GM18499 (cell line): ENCODE data around the gene EFHC2.

Experiments
- ATAC-seq: cut with Tn5 transposase; IDR thresholded peaks from one replicate; pipeline ENCODE4 v1.9.1; 2021; ENCODE audit warnings: moderate number of reproducible peaks; ENCODE audit not compliant: insufficient read depth, unreplicated experiment

The EFHC2 gene, protein sequence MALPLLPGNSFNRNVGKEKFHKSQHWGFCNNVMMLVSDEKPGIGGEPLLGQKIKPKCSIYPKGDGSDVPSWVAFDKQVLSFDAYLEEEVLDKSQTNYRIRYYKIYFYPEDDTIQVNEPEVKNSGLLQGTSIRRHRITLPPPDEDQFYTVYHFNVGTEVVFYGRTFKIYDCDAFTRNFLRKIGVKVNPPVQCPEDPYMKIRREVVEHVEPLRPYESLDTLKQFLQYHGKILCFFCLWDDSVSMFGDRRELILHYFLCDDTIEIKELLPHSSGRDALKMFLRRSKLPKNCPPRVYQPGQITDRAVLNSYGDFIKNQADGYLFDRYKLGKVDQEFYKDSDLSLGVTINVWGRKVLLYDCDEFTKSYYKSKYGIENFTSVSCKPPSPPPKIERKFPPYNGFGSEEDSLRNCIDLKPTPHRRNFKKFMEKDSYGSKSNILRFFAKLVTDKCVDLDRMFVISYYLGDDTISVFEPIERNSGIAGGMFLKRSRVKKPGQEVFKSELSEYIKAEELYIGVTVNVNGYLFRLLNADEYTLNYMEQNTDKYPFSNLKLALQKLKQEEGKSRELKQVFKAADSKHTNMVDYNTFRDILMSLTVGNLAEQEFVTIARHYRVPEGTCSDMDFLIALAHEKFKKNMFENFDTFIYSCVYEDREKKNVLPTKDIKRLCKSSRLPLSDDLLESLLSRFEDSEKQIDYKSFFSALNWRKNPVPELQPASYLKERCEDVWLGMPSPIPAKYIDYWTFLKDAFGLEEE

DNA sequence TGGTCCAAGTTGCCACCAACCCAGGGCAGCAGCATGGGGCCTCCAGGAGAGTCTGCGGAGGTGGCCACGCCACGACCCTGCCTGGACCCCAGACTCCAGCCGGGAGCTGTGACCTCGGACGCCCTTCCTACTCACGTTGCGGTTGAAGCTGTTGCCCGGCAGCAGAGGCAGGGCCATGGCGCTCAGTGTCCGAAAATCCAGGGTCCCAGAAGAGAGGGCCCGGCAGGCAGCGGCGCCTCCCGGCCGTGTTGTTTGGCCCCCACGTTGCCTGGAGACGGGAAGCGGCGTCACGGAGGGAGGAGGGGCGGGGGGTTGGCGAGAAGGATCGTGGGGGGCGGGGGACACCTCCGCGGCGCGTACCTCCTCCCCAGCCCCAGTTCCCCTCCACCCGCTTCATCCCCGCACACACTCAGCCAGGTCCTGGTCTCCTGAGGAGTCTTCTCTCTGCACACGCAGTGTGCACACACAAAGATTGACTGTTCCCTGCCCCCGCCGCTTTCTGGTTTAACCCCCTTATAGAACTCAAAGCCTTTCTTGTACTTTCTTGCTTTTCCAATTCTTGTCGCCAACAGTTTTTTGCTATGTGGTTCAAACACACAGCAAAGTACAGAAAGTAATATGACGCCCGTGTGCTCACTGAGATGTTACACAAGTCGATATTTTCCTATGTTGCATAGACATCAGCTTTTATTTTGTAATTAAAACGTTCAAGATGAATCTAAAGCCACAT lies at the start of gene EFHC2:
EFHC2 (minus strand) TSS at position 261 of the 730 bp plus-strand sequence; CDS start at position 177, 84 bp downstream.
- ATAC-seq, result no peak

DNA sequence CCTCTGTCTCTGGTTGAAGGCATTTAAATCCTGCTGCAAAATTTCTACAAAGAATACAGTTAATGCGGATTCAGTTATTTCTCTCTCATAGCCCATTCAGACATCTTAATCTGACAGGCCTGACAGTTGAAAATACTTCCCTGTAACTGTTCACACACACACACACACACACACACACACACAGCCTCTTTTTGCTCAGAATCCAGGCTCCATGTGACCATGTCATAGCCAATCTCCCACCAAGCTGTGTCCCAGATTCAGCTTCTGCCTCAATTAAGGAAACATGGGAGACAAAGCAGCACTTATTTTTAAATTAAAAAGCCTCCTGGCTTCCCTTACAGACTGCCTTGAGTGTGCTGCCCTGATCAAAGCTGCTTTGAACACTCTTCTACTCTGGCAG lies 49.3 kb upstream of the EFHC2 start:
- no peak for ATAC-seq

DNA sequence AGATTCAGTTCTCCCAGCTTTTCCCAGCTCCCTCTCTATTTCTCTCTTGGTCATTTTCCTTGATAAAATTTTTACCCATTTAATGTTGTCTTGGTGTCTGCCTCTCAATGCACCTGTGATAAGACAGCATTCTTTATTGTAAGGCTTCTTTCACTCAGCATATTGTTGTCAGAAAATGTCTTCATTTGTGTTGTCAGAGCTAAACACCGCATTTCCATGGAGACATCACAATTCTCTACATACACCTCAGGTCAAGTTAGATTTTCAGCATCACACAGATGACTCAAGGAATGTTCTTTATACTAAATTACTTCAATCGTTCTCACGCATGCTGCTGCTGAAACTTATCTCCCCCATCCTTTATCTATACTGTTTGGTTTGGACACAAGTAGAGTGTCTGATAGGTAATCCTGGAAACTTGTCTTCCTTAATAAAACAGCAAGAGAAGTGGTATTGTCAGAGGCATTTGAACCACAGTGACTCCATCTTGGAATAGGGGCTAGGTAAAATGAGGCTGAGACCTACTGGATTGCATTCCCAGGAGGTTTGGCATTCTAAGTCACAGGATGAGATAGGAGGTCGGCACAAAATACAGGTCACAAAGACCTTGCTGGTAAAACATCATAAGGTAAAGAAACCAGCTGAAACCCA lies 41.3 kb upstream of the EFHC2 start:
- ATAC-seq, result no peak

DNA sequence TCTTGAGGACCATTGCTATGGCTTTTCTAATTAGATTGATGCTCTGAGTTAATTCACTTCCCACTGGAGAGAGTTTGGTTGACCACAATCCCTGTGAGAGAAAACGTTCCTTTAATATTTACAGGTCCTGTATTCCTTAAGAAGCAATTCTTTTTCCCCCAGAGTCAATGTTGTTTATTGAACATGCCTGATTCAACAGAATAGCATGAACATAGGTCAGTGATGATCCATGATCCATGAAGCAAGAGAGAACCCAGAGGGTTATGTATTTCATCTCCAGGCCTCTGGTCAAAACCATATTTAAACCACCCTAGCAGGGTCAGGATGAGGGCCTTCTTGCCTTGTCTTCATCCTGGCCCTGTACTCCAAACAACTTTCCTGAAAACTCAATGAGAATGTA lies 39.4 kb upstream of the EFHC2 start:
- no peak for ATAC-seq

DNA sequence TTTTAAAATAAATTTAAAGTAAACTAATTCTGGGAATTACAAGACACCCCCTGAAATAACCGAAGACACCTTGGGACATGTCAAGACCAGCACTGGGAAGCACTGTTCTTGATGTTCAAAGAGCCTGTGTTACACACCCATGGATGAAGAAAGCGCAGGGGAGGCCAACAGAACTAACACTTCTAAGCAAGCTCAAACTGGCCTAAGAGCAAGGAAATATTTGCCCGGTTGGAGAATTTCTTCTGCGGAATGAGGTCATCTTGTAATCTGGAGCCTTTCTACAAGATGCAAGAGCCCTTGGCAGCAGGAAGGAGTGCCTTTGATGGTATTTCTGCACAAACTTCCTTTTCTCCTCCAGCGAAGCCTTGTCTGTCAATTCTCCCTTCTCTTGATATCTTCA lies 9.3 kb upstream of the EFHC2 start:
- no peak for ATAC-seq

DNA sequence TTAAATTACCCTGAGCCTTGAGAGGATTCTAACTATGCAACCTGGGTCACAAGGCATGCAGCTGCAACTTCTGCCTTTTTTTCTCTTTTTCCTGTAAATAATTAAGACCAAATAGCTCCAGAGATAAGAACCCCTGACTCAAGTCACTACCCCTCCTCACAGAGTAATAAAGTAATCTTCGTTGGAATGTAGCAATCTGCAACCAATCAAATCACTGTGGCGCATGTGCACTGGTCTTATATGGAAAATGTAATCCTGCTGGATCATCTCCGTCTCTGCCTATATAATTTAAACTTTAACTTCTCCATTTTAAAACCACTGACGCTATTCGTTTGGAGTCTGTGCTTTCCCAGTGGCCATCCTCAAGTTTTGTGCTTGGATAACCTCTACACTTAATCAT lies 6.1 kb upstream of the EFHC2 start:
- no peak for ATAC-seq

DNA sequence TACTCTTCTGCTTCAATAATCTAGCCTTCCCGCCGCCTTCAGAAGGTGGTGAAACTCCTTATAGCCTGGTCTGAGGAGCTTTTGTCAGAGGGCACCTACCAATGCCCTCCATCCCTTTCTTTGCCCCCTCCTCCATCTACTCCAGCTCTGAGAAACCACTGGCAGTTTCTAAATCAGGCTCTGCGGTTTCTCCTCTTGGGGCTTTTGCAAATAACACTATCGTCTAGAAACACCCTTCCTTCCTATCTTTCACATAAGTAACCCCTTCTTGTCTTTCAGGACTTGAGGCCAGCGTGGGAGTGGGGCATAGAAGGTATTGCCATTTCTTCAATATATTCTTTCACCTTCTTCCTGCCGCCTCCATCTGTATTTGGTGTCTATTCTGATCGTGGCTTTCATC lies 1.2 kb upstream of the EFHC2 start:
- ATAC-seq, result no peak

DNA sequence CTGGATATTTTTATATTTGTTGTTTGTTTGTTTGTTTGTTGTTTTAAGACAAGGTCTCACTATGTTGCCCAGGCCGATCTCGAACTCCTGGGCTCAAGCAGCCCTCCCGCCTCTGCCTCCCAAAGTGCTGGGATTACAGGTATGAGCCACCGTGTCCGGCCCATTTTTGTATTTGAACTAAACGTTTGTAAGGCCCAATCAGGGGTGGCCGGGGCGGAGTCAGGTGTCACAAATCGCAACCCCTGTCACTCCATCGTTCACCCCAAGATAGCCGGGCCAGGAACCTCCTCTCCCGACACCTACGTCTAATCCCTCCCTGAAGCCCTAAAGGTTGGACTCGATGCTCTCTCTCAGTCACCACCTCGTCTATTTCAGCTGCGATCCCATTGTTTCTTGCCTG lies 722 bp upstream of the EFHC2 start:
- ATAC-seq, result no peak

DNA sequence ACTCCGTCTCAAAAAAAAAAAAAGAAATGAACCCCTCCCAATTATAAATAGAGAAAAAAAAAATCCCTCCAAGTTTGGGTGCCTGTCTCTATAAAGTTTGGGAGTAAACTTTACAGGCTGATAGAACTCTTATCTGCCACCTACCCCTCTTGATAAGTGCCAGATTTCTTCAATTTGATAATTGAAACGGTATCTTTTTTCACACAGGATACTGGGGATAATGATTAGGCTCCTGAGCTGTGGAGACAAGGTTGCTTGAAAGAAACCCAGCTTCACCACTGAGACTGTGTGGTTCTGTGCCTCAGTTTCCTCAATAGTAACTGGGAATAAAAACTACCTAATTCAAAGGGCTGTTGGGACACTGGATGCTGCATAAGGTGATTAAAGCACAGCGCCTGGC lies 606 bp downstream of the EFHC2 start:
- ATAC-seq, result no peak

DNA sequence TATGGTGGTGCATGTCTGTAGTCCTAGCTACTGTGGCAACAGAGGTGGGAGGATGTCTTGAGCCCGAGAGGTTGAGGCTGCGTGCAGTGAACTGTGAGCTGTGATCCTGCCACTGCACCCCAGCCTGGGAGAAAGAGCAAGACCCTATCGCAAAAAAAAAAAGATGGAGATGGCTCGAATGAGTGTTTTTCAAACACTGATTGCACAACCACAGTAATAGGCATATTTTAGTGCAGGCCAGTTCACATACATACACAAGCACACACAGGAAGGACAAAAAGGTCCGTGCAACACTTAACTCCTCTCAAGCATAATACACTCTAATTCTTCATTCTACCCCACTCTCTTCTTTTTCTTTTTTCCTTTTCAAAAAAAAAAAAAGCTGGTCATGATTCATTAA lies 5.1 kb downstream of the EFHC2 start:
- ATAC-seq, result no peak

DNA sequence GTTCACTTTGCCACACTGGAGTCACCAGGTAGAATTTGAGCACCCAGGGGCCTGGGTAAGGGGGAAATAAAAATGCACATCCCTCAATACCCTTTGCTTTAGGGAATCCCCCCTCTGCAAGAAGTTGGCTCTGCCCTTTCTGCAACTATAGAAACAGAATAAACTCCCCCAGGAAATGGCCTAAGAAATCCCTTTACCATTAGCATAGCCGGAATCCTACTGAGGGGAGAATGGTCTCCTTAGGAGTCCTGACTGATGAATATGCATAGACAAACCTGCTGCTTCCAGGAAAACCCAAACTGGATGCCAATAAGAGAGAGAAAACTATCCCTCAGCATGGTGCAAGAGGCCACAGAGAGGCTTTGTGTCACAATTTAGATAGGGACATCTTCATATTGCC lies 11.0 kb downstream of the EFHC2 start:
- no peak for ATAC-seq

DNA sequence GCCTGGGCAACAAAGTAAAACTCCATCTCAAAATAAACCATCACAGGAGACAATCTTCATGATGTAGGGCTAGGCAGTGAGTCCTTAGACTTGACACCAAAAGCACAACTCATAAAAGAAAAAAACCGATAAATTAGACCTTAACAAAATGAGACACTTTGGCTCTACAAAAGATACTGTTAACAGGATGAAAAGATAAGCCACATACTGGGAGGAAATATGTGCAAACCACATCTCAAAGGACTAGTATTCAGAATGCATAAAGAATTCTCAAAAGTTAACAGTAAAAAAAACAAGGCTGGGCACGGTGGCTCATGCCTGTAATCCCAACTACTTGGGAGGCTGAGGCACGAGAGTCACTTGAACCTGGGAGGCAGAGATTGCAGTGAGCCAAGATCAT lies 13.2 kb downstream of the EFHC2 start:
- ATAC-seq, result no peak

DNA sequence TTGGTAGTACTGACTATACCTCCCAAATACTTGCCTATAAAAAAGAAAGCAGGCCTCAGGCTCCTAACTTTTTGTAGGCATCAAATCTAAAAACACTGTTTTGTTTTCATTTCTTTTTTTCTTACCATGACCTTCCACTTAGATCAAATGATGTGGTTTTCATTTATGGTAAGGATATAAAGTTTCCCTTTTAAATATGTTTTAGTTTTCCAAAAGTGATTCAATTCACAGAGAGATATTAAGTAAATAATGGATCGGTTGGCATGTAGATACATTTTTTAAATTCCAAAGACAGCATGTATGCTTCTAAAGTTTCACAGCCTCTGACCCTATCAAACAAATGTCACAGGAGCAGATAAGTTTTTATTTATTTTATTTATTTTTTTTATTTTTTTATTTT lies 23.9 kb downstream of the EFHC2 start:
- no peak for ATAC-seq

DNA sequence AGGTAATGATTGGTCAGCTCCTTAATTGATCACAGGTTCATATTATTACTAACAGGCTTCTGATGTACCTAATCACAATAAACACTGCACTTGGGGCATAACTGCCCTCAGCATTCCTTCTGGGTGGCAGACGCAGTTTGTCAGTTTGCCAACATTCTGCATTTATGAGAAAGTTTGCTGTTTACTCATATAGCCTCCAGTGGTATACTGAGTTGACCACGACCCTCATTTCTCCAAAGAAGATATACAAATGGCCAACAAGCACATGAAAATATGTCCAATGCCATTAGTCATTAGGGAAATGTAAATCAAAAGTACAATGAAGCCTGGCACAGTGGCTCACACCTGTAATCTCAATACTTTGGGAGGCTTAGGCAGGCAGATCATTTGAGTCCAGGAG lies 26.3 kb downstream of the EFHC2 start:
- ATAC-seq, result no peak

DNA sequence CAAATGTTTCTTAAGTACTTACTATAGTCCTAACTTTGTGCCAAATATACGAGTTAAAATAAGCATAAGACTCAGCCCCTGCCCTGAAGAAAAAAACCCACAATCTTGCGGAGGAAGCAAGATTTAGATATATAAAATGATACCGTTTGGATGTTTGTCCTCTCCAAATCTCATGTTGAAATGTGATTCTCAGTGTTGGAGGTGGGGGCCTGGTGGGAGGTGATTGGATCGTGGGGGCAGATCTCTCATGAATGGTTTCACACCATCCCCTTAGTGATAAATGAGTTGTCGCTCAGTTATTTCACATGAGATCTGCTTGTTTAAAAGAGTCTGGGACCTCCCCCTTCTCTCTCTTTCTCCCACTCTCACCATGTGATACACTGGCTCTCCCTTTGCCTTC lies 28.7 kb downstream of the EFHC2 start:
- no peak for ATAC-seq

DNA sequence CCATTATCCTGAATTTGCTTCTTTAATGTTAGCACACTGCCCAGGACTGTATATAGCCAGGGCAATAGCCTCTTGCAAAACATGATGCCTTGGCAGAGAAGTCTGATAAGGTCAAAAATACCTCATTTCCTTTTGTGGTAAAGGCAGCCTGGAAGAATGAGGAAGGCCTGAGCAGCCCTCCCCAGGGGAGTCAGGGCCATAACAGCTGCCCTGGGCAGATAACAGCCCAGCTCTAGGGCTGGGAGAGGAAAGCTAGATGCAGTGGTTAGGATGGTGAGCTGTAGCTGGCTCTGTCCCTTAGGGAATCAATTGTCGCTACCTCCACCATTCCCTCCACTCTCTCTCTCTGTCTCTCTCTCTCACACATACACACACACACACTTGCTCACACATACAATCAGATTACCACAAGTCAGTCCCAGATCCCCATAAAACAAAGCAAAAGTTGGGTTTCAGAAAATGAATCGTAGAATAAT lies 29.2 kb downstream of the EFHC2 start:
- ATAC-seq, result no peak

DNA sequence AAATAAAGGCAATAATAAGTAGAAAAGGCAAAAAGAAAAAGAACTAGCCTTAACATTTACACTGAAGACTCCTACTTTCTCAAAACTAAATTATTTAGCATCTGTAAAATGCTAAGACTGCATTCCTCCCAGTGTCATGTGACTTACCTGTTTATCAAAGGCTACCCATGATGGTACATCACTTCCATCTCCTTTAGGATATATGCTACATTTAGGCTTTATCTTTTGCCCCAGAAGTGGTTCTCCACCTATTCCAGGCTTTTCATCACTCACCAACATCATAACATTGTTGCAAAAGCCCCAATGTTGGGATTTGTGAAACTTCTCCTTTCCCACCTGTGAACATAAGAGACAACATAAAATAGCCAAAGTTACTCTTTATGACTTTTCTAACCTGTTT lies 31.1 kb downstream of the EFHC2 start:
- no peak for ATAC-seq

DNA sequence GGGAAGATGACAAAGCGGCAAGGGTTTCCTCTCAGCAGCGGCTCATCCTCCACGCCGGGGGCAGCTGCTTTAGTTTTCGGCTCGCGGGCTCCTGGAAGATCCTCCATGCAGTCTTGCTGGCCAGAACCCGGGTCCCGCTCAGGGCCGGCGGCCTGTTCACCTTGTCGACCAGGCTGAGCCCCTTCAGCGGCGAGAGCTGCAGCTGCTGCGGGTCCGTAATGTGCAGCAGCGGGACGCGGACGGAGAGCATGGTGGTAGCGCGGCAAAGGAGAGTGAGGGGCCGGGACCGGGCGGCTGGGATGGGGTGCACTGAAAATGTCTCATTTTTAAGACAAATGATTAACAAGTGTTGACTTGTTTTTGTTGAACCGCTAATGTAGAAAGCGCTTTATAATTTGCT lies 33.2 kb downstream of the EFHC2 start:
- no peak for ATAC-seq

DNA sequence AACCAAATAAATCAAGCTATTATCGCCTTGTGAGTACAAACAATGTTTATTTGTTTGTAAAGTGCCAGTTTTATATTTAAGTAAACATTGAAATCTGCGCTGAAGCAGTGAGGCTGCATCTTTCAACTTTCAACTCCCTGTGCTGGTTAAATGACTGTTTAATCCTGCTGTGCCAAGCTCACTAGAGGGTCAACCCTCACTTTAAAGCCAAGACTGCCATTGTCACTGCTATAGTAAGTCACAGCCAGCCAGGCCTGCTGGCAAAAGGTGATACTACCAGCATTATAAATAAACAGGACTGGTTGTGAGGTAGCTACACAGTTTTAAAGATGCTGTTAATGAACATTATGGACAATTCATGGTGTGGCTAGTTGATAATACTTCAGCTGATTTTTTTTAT lies 34.6 kb downstream of the EFHC2 start:
- ATAC-seq, result no peak

DNA sequence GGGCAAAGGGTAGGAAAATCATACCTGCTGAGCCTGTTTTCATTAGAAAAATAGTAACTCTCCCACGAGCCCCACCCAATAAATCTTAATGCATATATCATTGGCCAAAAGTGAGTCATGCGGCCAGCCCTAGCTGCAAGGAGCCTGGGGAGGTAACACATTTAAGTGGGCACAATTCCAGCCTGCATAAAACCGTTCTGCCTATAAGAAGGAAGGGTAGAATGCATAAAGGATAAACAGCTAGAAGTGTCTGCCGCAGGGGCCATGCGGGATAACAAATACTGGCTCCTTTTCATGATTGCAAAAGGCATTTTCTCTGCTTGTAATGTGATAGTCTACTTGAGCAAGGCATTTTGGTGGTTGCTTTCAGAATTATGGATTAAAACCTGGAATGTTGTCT lies 37.1 kb downstream of the EFHC2 start:
- ATAC-seq, result no peak

DNA sequence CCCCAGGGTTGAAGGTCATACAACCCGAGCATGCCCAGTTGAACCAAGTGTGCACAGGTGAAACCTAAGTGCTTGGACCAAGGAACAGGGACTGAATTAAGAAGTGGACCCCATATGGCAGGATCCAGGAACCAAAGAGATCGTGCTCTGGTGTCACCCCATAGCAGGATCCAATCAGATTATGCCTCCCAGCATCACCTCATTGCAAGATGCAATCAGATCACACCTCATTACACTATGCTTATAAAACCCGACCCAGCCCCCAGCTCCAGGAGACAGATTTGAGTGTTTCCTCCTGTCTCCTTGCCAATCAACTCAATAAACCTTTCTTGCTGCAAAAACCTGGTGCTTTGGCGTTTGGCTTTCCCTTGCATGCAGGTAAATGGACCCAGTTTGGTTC lies 37.6 kb downstream of the EFHC2 start:
- ATAC-seq, result no peak
